Left ventricle myocardium superior (tissue), 1 donor: Measurements from ENCODE around the gene GABRD. TPM values are rescaled to one million over a fixed set of nuclear protein-coding genes. Genes with fewer than 3 reads are reported as not detected.

Experiments
- ATAC-seq: fragments of 200-7000 bp; cut with Tn5 transposase; one replicate; pipeline ENCODE4 v1.9.1; 2020; ENCODE audit warnings: mild to moderate bottlenecking, moderate library complexity
- DNase-seq: peaks from one replicate; pipeline ENCODE4 v3.0.0-alpha.2; 2020
- intact Hi-C: fragments of 100-400 bp; cut with micrococcal nuclease; formaldehyde crosslinking; loops from one replicate; pipeline ENCODE4 v1.11.0; 2022
- total RNA-seq: library from RNA; stranded (reverse); fragmentation: NEBNext Ultra II Directional; extraction: Animal tissue kit (Norgen Biotek cat#: 25700); gene quantifications from one replicate; pipeline ENCODE4 v1.2.1, GENCODE V29; 2021
- donor health status: DM: no; HTN: yes; CAD: no; lungs with severe emphysema.

The GABRD gene
- total RNA-seq, 1 donor from 2014 or later: 0.20 TPM

GRCh38 chr1:2030076-2030871 lies 11.1 kb downstream of the GABRD start:
- ATAC-seq (no peak), DNase-seq (no peak)
- intact Hi-C loops: no loop called here

GRCh38 chr1:2031546-2032540 lies 12.7 kb downstream of the GABRD start:
- intact Hi-C loops: no loop called here
- no peak for DNase-seq
- ATAC-seq: peak; percentile 55

- intact Hi-C loops: no loop called here
- ATAC-seq (peak; percentile 56), DNase-seq (no peak)
Measured at GRCh38 chr1:2032737-2033136, 13.6 kb downstream of the GABRD start.

GRCh38 chr1:2033165-2033564 lies 14.0 kb downstream of the GABRD start:
- intact Hi-C loops: no loop called here
- DNase-seq: no peak
- no peak for ATAC-seq

GRCh38 chr1:2036287-2036686 lies 17.1 kb downstream of the GABRD start:
- DNase-seq (no peak), ATAC-seq (no peak)
- intact Hi-C loops: no loop called here

GRCh38 chr1:2037314-2037979 lies 18.3 kb downstream of the GABRD start:
- DNase-seq (no peak), ATAC-seq (no peak)
- intact Hi-C loops: no loop called here

GRCh38 chr1:2038229-2038628 lies 19.1 kb downstream of the GABRD start:
- no peak for DNase-seq
- intact Hi-C loops: no loop called here
- no peak for ATAC-seq

GRCh38 chr1:2039251-2039650 lies 20.1 kb downstream of the GABRD start:
- no peak for DNase-seq
- intact Hi-C loops: no loop called here
- ATAC-seq: no peak

GRCh38 chr1:2041305-2041704 lies 22.2 kb downstream of the GABRD start:
- intact Hi-C loops: loop anchor here (10.0 kb wide), 1 partner anchor 77 kb away; no protein-coding TSS in a partner anchor
- ATAC-seq (no peak), DNase-seq (no peak)

GRCh38 chr1:2041887-2042286 lies 22.7 kb downstream of the GABRD start:
- DNase-seq (no peak), ATAC-seq (no peak)
- intact Hi-C loops: loop anchor here (10.0 kb wide), 1 partner anchor 77 kb away; no protein-coding TSS in a partner anchor

- no peak for DNase-seq
- intact Hi-C loops: loop anchor here (10.0 kb wide), 1 partner anchor 78 kb away; no protein-coding TSS in a partner anchor
- ATAC-seq: no peak
Measured at GRCh38 chr1:2042830-2043773, 24.0 kb downstream of the GABRD start.

GRCh38 chr1:2043886-2044285 lies 24.7 kb downstream of the GABRD start:
- ATAC-seq (no peak), DNase-seq (no peak)
- intact Hi-C loops: loop anchor here (10.0 kb wide), 1 partner anchor 79 kb away; no protein-coding TSS in a partner anchor

GRCh38 chr1:2044510-2045319 lies 25.6 kb downstream of the GABRD start:
- DNase-seq (peak; percentile 87), ATAC-seq (peak; percentile 80)
- intact Hi-C loops: loop anchor here (10.0 kb wide), 1 partner anchor 80 kb away; no protein-coding TSS in a partner anchor

- no peak for ATAC-seq
- DNase-seq: no peak
Measured at GRCh38 chr1:2045468-2046173, 26.5 kb downstream of the GABRD start.

GRCh38 chr1:2046174-2046917 lies 27.2 kb downstream of the GABRD start:
- intact Hi-C loops: loop anchor here (10.0 kb wide), 1 partner anchor 82 kb away; no protein-coding TSS in a partner anchor
- peak; percentile 35 for ATAC-seq
- peak; percentile 80 for DNase-seq

More at GRCh38 chr1:2045468-2046173, 26.5 kb downstream of the GABRD start:
- intact Hi-C loops: loop anchor here (10.0 kb wide), 1 partner anchor 81 kb away; no protein-coding TSS in a partner anchor
